GM19468 (cell line): ENCODE data around the gene WNT8A.

Source experiments
- ATAC-seq: cut with Tn5 transposase; IDR thresholded peaks from one replicate; pipeline ENCODE4 v1.9.1; 2021; ENCODE audit warnings: mild to moderate bottlenecking, moderate library complexity, moderate number of reproducible peaks; ENCODE audit not compliant: unreplicated experiment; ENCODE audit errors: extremely low read depth

Gene WNT8A

GRCh38 chr5:138132543-138132942 is 48.7 kb downstream of the WNT8A start:
- ATAC-seq: no peak

- ATAC-seq: no peak
These were observed 55.3 kb downstream of the WNT8A start, which contains the start of gene NME5 for GRCh38 chr5:138138949-138139780. NME5 (minus strand) TSS chr5:138139428; CDS start chr5:138138780, 648 bp downstream.

GRCh38 chr5:138139781-138140090 is 55.9 kb downstream of the WNT8A start:
- ATAC-seq: no peak

GRCh38 chr5:138140268-138140667 is 56.4 kb downstream of the WNT8A start:
- no peak for ATAC-seq
